Measurements from ENCODE around the gene UBE2L3.

The UBE2L3 gene

DNA sequence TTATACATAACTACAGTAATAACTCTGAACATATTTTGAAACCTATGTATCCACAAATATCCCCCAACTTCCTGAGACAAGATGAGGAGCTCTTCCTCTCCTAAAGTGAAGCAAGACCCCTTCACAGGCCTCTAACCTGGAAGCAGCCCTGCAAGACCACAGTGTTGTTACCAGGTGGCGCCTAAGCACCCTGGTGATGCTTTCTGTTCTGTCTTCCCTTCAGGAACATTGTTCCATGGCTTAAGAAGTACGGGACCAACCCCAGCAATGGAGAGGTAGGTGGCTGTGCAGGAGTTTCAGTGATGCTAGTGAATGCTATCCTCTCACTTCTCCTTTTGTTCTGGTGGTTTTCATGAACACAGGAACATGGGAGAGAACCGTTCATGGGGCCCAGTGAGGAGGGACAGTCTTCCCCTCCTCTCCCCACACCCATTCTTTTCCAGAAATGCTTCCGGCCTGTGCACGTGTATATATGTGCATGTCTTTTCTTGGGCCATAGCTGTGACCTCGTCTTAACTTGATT is 104.7 kb downstream of the UBE2L3 start:
- no peak overlapping the region for H3K27ac ChIP-seq (ENCODE audit: low read depth, low read length, poor library complexity, severe bottlenecking)
- H4K20me1 ChIP-seq (ENCODE audit: insufficient read depth, low read length) = no peaks in the 10 kb centered on the region
- no peaks in the 10 kb centered on the region for H3K9me2 ChIP-seq (ENCODE audit: low read depth, low read length)
- H3K27me3 ChIP-seq (ENCODE audit: insufficient read depth, low read length) = no peaks in the 10 kb centered on the region
- TF ChIP-seq EZH2 (IDR thresholded peaks at IDR 0.05; ENCODE audit: borderline replicate concordance, low read length) = no peak
- H3K4me2 ChIP-seq (ENCODE audit: low read length) = no peak overlapping the region
- no peaks in the 10 kb centered on the region for H3F3A ChIP-seq (ENCODE audit: insufficient read depth, low read length)
- H3K4me3 ChIP-seq (ENCODE audit: low read depth, low read length, poor library complexity, severe bottlenecking) = no peak overlapping the region
- H3K9ac ChIP-seq (ENCODE audit: low read length) = no peak overlapping the region
- peaks cover 60% of the 10 kb centered on the region for H3K36me3 ChIP-seq (ENCODE audit: insufficient read depth, low read length)
- H3K79me2 ChIP-seq (ENCODE audit: insufficient read depth, low read length) = peaks cover 4% of the 10 kb centered on the region; the same call in 1 of the 2 replicates
- H3K9me3 ChIP-seq (ENCODE audit: low read length) = no peaks in the 10 kb centered on the region
- H3K4me1 ChIP-seq (ENCODE audit: insufficient read depth, low read length, severe bottlenecking) = peaks cover 22% of the 10 kb centered on the region
- no peak overlapping the region for H2AFZ ChIP-seq (ENCODE audit: low read length)

All from OCI-LY1 (cell line).